ENCODE measurements around the gene CLIC1.

DNA sequence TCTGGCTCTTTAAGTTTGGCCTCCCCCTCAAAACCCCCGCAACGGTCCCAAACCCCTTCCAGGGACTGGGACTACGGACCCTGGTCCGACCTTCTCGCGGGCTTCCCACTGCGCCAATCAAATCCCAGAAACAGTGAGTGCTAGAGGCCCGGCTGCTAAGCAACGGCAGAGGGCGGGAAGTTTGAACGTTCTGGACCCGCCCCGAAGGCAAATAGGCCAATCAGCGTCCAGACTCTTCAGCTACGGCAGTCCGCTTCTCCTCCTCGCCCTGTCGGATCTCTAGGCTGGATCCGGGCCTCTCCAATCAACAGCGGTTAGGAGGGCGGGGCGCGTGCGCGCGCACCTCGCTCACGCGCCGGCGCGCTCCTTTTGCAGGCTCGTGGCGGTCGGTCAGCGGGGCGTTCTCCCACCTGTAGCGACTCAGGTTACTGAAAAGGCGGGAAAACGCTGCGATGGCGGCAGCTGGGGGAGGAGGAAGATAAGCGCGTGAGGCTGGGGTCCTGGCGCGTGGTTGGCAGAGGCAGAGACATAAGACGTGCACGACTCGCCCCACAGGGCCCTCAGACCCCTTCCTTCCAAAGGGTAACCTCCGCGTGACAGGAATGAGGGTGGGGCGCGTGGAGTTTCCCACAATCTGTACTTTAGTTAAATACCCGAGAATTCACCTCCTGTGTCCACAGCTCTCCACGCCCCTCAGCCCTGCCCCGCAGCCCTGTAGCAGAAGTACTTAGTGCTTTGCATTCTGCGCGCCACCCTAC is 3.5 kb upstream of the CLIC1 start, which contains the start of gene MSH5:
- TF ChIP-seq, protein P1, sequence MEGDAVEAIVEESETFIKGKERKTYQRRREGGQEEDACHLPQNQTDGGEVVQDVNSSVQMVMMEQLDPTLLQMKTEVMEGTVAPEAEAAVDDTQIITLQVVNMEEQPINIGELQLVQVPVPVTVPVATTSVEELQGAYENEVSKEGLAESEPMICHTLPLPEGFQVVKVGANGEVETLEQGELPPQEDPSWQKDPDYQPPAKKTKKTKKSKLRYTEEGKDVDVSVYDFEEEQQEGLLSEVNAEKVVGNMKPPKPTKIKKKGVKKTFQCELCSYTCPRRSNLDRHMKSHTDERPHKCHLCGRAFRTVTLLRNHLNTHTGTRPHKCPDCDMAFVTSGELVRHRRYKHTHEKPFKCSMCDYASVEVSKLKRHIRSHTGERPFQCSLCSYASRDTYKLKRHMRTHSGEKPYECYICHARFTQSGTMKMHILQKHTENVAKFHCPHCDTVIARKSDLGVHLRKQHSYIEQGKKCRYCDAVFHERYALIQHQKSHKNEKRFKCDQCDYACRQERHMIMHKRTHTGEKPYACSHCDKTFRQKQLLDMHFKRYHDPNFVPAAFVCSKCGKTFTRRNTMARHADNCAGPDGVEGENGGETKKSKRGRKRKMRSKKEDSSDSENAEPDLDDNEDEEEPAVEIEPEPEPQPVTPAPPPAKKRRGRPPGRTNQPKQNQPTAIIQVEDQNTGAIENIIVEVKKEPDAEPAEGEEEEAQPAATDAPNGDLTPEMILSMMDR (IDR thresholded peaks at IDR 0.05): no peak
- no peak for TF ChIP-seq POLR2A (IDR thresholded peaks at IDR 0.05)

Data from testis (tissue), 2 donors.